ENCODE data around the gene EFNA1. TPM values are rescaled to one million over a fixed set of nuclear protein-coding genes. Genes with fewer than 3 reads are reported as not detected.

Gene EFNA1
- total and polyA plus RNA-seq, 8 donors, result 19.5 to 91.7 (median 37.7) TPM

DNA sequence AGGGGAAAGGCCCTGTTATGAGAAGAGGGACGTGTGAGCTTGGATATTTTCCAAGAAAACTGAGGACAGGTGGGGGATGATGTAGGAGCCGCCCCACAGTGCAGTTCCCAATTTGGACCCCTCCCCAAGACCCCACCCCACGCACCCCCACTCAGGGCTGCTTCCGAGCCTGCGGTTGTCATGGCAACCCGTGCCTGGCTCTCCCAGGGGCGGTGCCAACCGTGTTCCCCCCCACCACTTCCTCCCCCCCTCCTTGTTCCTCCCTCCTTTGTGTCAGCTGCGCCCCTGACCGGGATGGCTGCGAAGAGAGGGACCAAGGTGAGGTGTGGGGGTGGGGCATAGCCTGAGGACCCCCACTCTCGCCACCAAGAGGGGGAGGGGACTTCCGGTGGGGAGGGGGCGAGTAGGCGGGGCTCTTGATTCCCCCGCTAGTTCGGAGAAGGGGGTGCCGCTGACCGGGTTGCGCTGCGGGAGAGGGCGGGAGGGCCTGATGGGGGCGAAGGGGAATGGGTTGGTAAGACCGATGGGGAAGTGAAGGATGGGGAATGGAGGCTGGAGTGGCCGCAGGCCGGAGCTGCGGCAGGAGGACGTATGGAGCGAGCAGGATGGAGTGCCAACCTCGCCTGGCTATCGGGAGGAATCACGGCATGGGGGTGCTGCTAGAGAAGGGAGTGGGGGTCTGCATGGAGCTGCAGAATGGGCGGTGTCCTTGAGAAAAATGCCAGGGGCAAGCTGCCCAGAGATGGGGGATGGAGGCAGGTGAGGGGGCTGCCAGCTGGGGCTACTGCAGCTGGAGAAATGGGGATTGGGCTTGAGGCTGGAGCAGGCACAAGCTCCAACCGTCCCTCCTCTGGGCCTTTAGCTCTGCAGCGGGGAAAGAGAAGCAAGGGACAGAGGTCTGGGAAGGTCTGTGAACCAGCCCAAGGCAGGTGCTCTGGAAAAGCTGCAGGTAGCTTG is 46.9 kb downstream of the EFNA1 start:
- intact Hi-C loops (cut with DNase I), result no loop called here
- DNase-seq (peak in 3 of 6 donors; percentile 45 to 75 (median 60)), ATAC-seq (no peak), FAIRE-seq (no peak)
- no peak overlapping the region for H3K27ac ChIP-seq
- H3K4me1 ChIP-seq, result peaks cover 3 to 19% (median 10%) of the 10 kb centered on the region in 3 donors
- TF ChIP-seq, protein P1, sequence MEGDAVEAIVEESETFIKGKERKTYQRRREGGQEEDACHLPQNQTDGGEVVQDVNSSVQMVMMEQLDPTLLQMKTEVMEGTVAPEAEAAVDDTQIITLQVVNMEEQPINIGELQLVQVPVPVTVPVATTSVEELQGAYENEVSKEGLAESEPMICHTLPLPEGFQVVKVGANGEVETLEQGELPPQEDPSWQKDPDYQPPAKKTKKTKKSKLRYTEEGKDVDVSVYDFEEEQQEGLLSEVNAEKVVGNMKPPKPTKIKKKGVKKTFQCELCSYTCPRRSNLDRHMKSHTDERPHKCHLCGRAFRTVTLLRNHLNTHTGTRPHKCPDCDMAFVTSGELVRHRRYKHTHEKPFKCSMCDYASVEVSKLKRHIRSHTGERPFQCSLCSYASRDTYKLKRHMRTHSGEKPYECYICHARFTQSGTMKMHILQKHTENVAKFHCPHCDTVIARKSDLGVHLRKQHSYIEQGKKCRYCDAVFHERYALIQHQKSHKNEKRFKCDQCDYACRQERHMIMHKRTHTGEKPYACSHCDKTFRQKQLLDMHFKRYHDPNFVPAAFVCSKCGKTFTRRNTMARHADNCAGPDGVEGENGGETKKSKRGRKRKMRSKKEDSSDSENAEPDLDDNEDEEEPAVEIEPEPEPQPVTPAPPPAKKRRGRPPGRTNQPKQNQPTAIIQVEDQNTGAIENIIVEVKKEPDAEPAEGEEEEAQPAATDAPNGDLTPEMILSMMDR (IDR thresholded peaks at IDR 0.05), result no peak
- H3K27me3 ChIP-seq, result no peaks in the 10 kb centered on the region
- H3K36me3 ChIP-seq, result no peaks in the 10 kb centered on the region
- no peaks in the 10 kb centered on the region for H3K9me3 ChIP-seq
- WGBS, 2 donors, result 14 to 18% methylated on average over 34 to 35 of the region's 35 CpGs
- H3K4me3 ChIP-seq, result peak overlapping the region in 1 of 4 donors; percentile 85

DNA sequence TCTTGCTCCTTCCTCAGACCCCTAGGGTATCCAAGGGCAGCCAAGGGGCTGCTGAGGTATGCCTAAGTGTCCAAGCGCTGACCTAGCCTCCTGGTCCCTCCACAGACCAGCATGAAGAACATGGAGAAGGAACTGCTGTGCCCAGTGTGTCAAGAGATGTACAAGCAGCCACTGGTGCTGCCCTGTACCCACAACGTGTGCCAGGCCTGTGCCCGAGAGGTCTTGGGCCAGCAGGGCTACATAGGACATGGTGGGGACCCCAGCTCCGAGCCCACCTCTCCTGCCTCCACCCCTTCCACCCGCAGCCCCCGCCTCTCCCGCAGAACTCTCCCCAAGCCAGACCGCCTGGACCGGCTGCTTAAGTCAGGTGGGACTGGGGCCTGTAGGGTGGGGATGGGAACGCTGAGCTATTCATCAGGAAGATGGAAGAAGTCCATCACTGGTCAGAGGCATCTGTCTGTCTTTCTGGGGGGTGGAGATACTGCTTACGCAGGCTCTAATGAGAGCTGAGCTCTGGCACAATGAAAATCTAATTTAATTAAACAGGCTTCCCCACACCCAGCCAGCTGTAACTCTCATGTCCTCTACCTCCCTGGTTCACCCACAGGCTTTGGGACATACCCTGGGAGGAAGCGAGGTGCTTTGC is 47.7 kb downstream of the EFNA1 start:
- no peak for ATAC-seq
- Histone ChIP-seq H3K4me1 (peaks cover 3 to 19% (median 10%) of the 10 kb centered on the region in 3 donors), H3K9me3 (no peaks in the 10 kb centered on the region), H3K27me3 (no peaks in the 10 kb centered on the region), H3K4me3 (no peak overlapping the region), H3K27ac (no peak overlapping the region), H3K36me3 (no peaks in the 10 kb centered on the region)
- intact Hi-C loops (cut with DNase I), result no loop called here
- TF ChIP-seq, protein P1 (IDR thresholded peaks at IDR 0.05), result no peak
- 79 to 89% methylated on average over 11 to 12 of the region's 12 CpGs for WGBS, 2 donors
- no peak for FAIRE-seq
- DNase-seq, result peak in 2 of 6 donors; percentile 27 to 79

DNA sequence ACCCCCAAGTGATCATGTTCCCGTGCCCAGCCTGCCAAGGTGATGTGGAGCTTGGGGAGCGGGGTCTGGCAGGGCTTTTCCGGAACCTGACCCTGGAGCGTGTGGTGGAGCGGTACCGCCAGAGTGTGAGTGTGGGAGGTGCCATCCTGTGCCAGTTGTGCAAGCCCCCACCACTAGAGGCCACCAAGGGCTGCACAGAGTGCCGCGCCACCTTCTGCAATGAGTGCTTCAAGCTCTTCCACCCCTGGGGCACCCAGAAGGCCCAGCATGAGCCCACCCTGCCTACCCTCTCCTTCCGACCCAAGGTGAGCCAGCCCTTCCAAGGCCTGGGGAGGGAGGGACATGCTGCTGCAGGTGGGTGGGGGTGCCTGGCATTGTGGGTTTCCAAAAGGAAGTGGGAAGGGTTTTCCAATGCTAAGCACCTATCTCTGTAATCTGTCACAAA is 48.3 kb downstream of the EFNA1 start:
- DNase-seq (peak in 3 of 6 donors; percentile 24 to 76 (median 40)), FAIRE-seq (no peak), ATAC-seq (peak in 2 of 4 donors; percentile 7 to 11)
- H3K4me1 ChIP-seq, result peaks cover 3 to 19% (median 10%) of the 10 kb centered on the region in 3 donors
- no peak overlapping the region for H3K4me3 ChIP-seq
- intact Hi-C loops (cut with DNase I), result no loop called here
- no peaks in the 10 kb centered on the region for H3K27me3 ChIP-seq
- TF ChIP-seq, protein P1 (IDR thresholded peaks at IDR 0.05), result no peak
- 51 to 58% methylated on average over 9 of the region's 9 CpGs for WGBS, 2 donors
- H3K36me3 ChIP-seq, result no peaks in the 10 kb centered on the region
- H3K27ac ChIP-seq, result no peak overlapping the region
- H3K9me3 ChIP-seq, result no peaks in the 10 kb centered on the region

DNA sequence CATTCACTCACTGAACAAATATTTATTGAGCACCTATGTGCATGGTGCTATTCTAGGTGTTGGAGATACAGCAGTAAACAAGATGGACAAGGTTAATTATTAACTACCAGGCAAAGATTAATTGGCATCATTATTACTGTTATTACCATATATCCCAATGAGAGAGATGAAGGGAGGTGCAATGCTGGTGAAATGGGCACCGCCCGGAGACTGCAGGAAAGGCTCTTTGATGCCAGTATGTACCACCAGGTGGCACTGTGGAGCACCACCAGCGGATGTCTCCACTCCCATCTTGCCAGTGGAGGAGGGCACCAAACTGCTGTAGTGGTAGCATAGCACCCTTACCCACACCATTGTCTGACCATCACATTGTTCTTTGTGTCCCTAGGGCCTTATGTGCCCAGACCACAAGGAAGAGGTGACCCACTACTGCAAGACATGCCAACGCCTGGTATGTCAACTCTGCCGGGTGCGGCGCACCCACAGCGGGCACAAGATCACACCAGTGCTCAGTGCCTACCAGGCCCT is 48.9 kb downstream of the EFNA1 start:
- Histone ChIP-seq H3K4me1 (peaks cover 3 to 19% (median 10%) of the 10 kb centered on the region in 3 donors), H3K9me3 (no peaks in the 10 kb centered on the region), H3K27me3 (no peaks in the 10 kb centered on the region), H3K36me3 (no peaks in the 10 kb centered on the region), H3K4me3 (no peak overlapping the region), H3K27ac (no peak overlapping the region)
- FAIRE-seq (no peak), ATAC-seq (peak; percentile 58 to 77 (median 72)), DNase-seq (peak; percentile 79 to 93 (median 89))
- TF ChIP-seq, protein P1 (IDR thresholded peaks at IDR 0.05), result peak; percentile 89 to 96 (median 93)
- intact Hi-C loops (cut with DNase I), result no loop called here
- 60 to 61% methylated on average over 8 of the region's 8 CpGs for WGBS, 2 donors
